DOHH2 (cell line): ENCODE results near the gene ADK.

Experiments
- CTCF ChIP-seq: fragments of 200-600 bp; sonication (generic); IDR thresholded peaks from one replicate; pipeline ENCODE4 v1.5.1; 2014; ENCODE audit warnings: antibody characterized with exemption, mild to moderate bottlenecking, low read depth, low read length; ENCODE audit not compliant: poor library complexity, severe bottlenecking
- EZH2phosphoT487 ChIP-seq: fragments of 200-600 bp; sonication (generic); IDR thresholded peaks from 2 replicates; pipeline ENCODE4 v1.6.1; 2017; ENCODE audit warnings: borderline replicate concordance, mild to moderate bottlenecking, antibody characterized with exemption, low read length, moderate library complexity, mixed read lengths

GRCh38 chr10:74439213-74439612 lies 288.2 kb downstream of the ADK start:
- TF ChIP-seq CTCF (no peak), EZH2phosphoT487 (no peak)
